Caco-2 (cell line): ENCODE data around the gene UMAD1. TPM values are rescaled to one million over a fixed set of nuclear protein-coding genes. Genes with fewer than 3 reads are reported as not detected.

ENCODE experiments used
- BruUV-seq: library from RNA; stranded (reverse); fragments of 400-500 nt; replicated peaks from 2 replicates; lab custom pipeline; 2021; lab: Mats Ljungman, UMichigan
- CTCF ChIA-PET: fragments of 300-600 bp; sonication (Branson Sonifier 250); formaldehyde crosslinking; loops from one replicate; lab custom pipeline; 2022; ENCODE audit warnings: antibody characterized with exemption; lab: Charles Lee
- POLR2A ChIA-PET: fragments of 300-600 bp; sonication (Branson Sonifier 250); formaldehyde crosslinking; loops from one replicate; lab custom pipeline; 2022; ENCODE audit warnings: antibody characterized with exemption; lab: Charles Lee
- DNase-seq, 2 experiments: peaks; one replicate each; pipeline versions ENCODE4 v3.0.0 to v3.0.0-alpha.2; 2020 to 2022
- H3K27me3 ChIP-seq: replicated peaks from 2 replicates; pipeline ENCODE4 v1.6.0; 2011; ENCODE audit warnings: low read length; ENCODE audit not compliant: control insufficient read depth, insufficient read depth
- H3K36me3 ChIP-seq: 2 replicates; pipeline ENCODE4 v1.5.1; 2011; ENCODE audit warnings: low read length; ENCODE audit not compliant: control insufficient read depth, insufficient read depth
- H3K4me1 ChIP-seq: fragments of 250-450 bp; sonication (Bioruptor Pico); 2 replicates; pipeline ENCODE4 v1.5.1; 2020; ENCODE audit warnings: mild to moderate bottlenecking
- H3K4me3 ChIP-seq: 2 replicates; pipeline ENCODE4 v1.5.1; 2011; ENCODE audit warnings: low read depth, mild to moderate bottlenecking, control low read depth, low read length
- H3K9me3 ChIP-seq: fragments of 250-450 bp; sonication (Bioruptor Pico); 2 replicates; pipeline ENCODE4 v1.5.1; 2020; ENCODE audit warnings: mild to moderate bottlenecking, moderate library complexity
- H3K27ac Mint-ChIP-seq: one replicate; pipeline ENCODE4 v1.8.0; 2022; ENCODE audit warnings: mixed read lengths; ENCODE audit not compliant: unreplicated experiment
- H3K27me3 Mint-ChIP-seq: one replicate; pipeline ENCODE4 v1.8.0; 2022; ENCODE audit warnings: mixed read lengths; ENCODE audit not compliant: insufficient read depth, unreplicated experiment
- H3K36me3 Mint-ChIP-seq: one replicate; pipeline ENCODE4 v1.8.0; 2022; ENCODE audit warnings: mild to moderate bottlenecking, mixed read lengths; ENCODE audit not compliant: insufficient read depth, unreplicated experiment
- H3K4me1 Mint-ChIP-seq: one replicate; pipeline ENCODE4 v1.8.0; 2022; ENCODE audit warnings: low read depth, mixed read lengths; ENCODE audit not compliant: unreplicated experiment
- H3K4me3 Mint-ChIP-seq: one replicate; pipeline ENCODE4 v1.8.0; 2022; ENCODE audit warnings: mild to moderate bottlenecking, moderate library complexity, mixed read lengths; ENCODE audit not compliant: unreplicated experiment
- H3K9me3 Mint-ChIP-seq: one replicate; pipeline ENCODE4 v1.8.0; 2022; ENCODE audit warnings: mixed read lengths; ENCODE audit not compliant: unreplicated experiment
- intact Hi-C: fragments of 100-400 bp; cut with micrococcal nuclease; formaldehyde crosslinking; loops from one replicate; pipeline ENCODE4 v1.10.0; 2022; ENCODE audit not compliant: unreplicated experiment
- total RNA-seq: library from RNA; stranded (reverse); gene quantifications from 2 replicates; pipeline ENCODE4 v1.2.3, GENCODE V29; 2022
- TF ChIP-seq, protein P1 (sequence below), 2 experiments: fragments of 200-600 bp in 1 of 2; IDR thresholded peaks; 1 replicate in 1 of 2; 2 replicates in 1 of 2; pipeline versions ENCODE4 v1.5.1 to v1.8.0; 2011 to 2022; ENCODE audit warnings: antibody characterized with exemption in 1 of 2, control low read depth in 1 of 2, inconsistent platforms in 1 of 2, low read depth in 1 of 2, low read length in 1 of 2, mild to moderate bottlenecking in 1 of 2, moderate library complexity in 1 of 2; ENCODE audit not compliant: insufficient read depth in 1 of 2, severe bottlenecking in 1 of 2, unreplicated experiment in 1 of 2

The UMAD1 gene
- total RNA-seq, 1 experiment from 2014 or later: 20.0 TPM

DNA sequence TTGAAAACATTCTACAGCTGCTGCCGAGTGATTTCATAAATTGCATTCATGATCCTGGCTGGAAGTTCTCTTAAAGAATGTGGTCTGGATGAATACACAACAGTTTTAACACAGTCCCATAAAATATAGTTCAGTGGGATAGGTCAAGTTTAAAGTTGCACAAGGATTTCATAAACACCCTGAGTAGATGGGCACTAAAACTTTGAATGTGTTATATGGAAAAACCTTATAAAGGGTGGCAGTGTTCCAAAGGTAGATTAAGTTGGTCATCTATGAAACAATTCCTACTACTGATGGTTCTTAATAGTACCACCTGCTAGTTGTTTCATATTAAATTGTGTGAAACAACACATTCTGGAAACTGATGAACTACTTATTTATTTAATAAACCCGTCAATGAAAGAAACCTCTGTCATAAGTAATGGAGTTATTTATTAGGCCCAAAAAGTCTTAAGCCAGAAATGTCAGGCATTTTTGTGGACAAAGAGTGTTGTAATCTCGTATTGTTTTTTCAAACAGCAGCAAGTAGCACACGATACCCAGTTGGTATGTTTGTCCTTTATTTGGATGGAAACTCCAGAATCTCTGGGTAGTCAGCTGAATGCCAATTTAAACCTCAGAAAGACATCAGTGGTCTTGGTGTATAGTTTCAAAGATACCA, 92.2 kb downstream of the UMAD1 start:
- CTCF ChIA-PET: no interaction called here
- Histone ChIP-seq H3K36me3 (no peaks in the 10 kb centered on the region), H3K4me1 (peaks cover 25% of the 10 kb centered on the region), H3K27me3 (no peaks in the 10 kb centered on the region), H3K9me3 (no peaks in the 10 kb centered on the region), H3K4me3 (no peak overlapping the region)
- TF ChIP-seq, protein P1, sequence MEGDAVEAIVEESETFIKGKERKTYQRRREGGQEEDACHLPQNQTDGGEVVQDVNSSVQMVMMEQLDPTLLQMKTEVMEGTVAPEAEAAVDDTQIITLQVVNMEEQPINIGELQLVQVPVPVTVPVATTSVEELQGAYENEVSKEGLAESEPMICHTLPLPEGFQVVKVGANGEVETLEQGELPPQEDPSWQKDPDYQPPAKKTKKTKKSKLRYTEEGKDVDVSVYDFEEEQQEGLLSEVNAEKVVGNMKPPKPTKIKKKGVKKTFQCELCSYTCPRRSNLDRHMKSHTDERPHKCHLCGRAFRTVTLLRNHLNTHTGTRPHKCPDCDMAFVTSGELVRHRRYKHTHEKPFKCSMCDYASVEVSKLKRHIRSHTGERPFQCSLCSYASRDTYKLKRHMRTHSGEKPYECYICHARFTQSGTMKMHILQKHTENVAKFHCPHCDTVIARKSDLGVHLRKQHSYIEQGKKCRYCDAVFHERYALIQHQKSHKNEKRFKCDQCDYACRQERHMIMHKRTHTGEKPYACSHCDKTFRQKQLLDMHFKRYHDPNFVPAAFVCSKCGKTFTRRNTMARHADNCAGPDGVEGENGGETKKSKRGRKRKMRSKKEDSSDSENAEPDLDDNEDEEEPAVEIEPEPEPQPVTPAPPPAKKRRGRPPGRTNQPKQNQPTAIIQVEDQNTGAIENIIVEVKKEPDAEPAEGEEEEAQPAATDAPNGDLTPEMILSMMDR (IDR thresholded peaks at IDR 0.05; ENCODE audit: insufficient read depth in 1 of 2, low read depth in 1 of 2, low read length in 1 of 2, severe bottlenecking in 1 of 2, unreplicated experiment in 1 of 2): no peak
- Mint-ChIP-seq H3K36me3 (no peaks in the 10 kb centered on the region), H3K4me3 (no peak overlapping the region), H3K27me3 (no peaks in the 10 kb centered on the region), H3K4me1 (peaks cover 7% of the 10 kb centered on the region), H3K27ac (no peak overlapping the region), H3K9me3 (no peaks in the 10 kb centered on the region)
- BruUV-seq: no TSS peak
- no peak for DNase-seq
- intact Hi-C loops: loop anchor here (5.0 kb wide), 1 partner anchor 50 kb away; no protein-coding TSS in a partner anchor
- POLR2A ChIA-PET: no interaction called here

DNA sequence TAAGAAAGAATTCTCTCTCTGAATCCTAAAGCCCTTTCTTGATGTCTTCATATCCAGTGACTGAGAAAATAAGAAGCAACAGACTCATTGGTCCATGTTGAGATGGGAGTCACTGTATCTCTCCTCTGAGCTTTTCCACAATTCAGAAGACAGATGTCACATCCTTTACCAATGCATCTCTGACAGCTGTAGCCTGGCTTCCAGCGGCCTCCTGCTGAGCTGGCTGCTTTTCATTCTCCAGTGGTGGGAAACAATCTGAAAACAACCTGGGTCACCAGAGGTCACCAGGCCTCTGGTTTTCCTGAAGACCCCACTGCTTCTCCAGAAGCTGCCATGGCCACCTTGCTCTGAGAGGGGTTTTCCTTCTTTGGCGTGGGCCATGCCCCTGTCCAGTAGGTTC, 96.1 kb downstream of the UMAD1 start:
- Mint-ChIP-seq H3K4me3 (no peak overlapping the region), H3K9me3 (no peaks in the 10 kb centered on the region), H3K4me1 (no peaks in the 10 kb centered on the region), H3K36me3 (no peaks in the 10 kb centered on the region), H3K27ac (no peak overlapping the region), H3K27me3 (no peaks in the 10 kb centered on the region)
- TF ChIP-seq, protein P1 (IDR thresholded peaks at IDR 0.05; ENCODE audit: insufficient read depth in 1 of 2, low read depth in 1 of 2, low read length in 1 of 2, severe bottlenecking in 1 of 2, unreplicated experiment in 1 of 2): no peak
- Histone ChIP-seq H3K36me3 (no peaks in the 10 kb centered on the region), H3K27me3 (no peaks in the 10 kb centered on the region), H3K9me3 (no peaks in the 10 kb centered on the region), H3K4me3 (no peak overlapping the region), H3K4me1 (peaks cover 12% of the 10 kb centered on the region)
- intact Hi-C loops: no loop called here
- POLR2A ChIA-PET: no interaction called here
- no peak for DNase-seq
- no TSS peak for BruUV-seq
- CTCF ChIA-PET: no interaction called here

DNA sequence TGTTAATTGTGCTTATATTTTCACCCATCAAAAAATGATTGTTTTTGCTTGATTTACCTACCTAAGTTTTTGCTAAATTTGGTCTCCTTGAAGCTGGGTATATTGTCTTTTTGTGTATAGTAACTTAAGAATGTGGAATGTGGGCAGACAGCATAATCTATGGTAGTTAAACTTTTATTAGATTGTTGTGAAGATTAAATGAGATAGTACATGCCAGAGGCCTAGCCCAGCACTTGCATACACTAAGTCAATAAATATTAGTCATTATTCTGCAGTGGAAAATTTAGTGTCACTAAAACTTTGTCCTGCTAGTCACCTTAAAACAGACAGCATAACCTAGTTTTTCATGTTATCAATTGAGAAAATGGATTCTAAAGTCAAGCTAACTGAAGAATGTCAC, 97.1 kb downstream of the UMAD1 start:
- H3K27me3 ChIP-seq: no peaks in the 10 kb centered on the region
- no peaks in the 10 kb centered on the region for H3K9me3 ChIP-seq
- no peak for DNase-seq
- CTCF ChIA-PET: no interaction called here
- H3K4me3 ChIP-seq: no peak overlapping the region
- H3K36me3 ChIP-seq: no peaks in the 10 kb centered on the region
- TF ChIP-seq, protein P1 (IDR thresholded peaks at IDR 0.05; ENCODE audit: insufficient read depth in 1 of 2, low read depth in 1 of 2, low read length in 1 of 2, severe bottlenecking in 1 of 2, unreplicated experiment in 1 of 2): no peak
- no peak overlapping the region for H3K4me3 Mint-ChIP-seq
- H3K4me1 Mint-ChIP-seq: peaks cover 5% of the 10 kb centered on the region
- POLR2A ChIA-PET: no interaction called here
- H3K27ac Mint-ChIP-seq: no peak overlapping the region
- H3K27me3 Mint-ChIP-seq: no peaks in the 10 kb centered on the region
- intact Hi-C loops: no loop called here
- H3K9me3 Mint-ChIP-seq: no peaks in the 10 kb centered on the region
- H3K4me1 ChIP-seq: peaks cover 2% of the 10 kb centered on the region; the same call in 1 of the 2 replicates
- BruUV-seq: no TSS peak
- peaks cover 6% of the 10 kb centered on the region for H3K36me3 Mint-ChIP-seq
